Muscle layer of colon (tissue), 2 donors: Measurements from ENCODE around the gene GABRR2.

Experiments used
- H3K27ac ChIP-seq: one replicate; pipeline ENCODE4 v1.7.0; 2013; ENCODE audit warnings: low read depth, mild to moderate bottlenecking, low read length, moderate library complexity
- H3K27me3 ChIP-seq, 2 donors: one replicate each; pipeline ENCODE4 v1.7.0; 2013; ENCODE audit warnings: low read length in 2 of 2, mild to moderate bottlenecking in 2 of 2; ENCODE audit not compliant: insufficient read depth in 2 of 2, control insufficient read depth in 1 of 2
- H3K36me3 ChIP-seq: one replicate; pipeline ENCODE4 v1.7.0; 2013; ENCODE audit warnings: mild to moderate bottlenecking, low read length; ENCODE audit not compliant: insufficient read depth
- H3K4me1 ChIP-seq: one replicate; pipeline ENCODE4 v1.7.0; 2013; ENCODE audit warnings: mild to moderate bottlenecking, low read length; ENCODE audit not compliant: insufficient read depth
- H3K4me3 ChIP-seq, 2 donors: one replicate each; pipeline ENCODE4 v1.7.0; 2013; ENCODE audit warnings: low read length in 2 of 2, low read depth in 1 of 2, mild to moderate bottlenecking in 1 of 2, moderate library complexity in 1 of 2
- H3K9ac ChIP-seq: one replicate; pipeline ENCODE4 v1.7.0; 2013; ENCODE audit warnings: low read length
- H3K9me3 ChIP-seq: one replicate; pipeline ENCODE4 v1.7.0; 2013; ENCODE audit warnings: mild to moderate bottlenecking, low read length
- donor health status: abdominal sarcoma.
- donor health status: Adenocarcinoma of cecum.

The GABRR2 gene

DNA sequence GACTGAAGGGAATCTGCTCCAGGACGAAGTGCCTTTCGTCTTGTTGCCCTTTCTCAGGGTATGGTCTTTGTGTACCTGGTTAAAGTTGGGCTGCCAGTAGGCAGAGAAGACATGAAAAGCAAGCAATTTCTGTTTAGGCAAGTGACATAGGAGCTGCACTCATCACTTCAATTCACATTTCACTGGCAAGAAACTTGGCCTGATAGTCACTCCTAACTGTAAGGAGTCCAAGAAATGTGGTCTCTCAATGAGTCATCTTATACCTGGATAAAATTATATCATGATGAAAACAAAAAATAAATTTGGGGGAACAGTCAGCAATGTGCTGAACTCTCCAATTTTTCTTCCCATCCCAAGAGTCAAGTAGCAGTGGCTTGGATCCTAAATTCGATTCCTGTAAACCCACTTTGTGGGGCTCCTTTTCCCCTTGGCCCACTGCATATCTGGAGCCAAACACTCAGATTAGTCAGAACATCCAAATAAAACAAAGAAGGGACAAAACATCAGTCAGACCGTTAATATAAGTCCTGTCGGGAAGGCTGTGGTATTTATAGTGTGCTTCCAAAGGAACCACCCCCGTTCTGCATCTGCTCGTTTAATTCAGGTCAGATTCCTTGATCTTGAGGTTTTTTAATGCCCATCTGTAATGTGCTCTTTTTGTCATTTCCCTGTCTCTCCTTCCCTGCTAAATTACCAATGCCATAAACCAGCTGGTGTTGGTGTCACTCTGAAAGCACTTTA lies 93.0 kb downstream of the GABRR2 start:
- Histone ChIP-seq H3K4me1 (no peaks in the 10 kb centered on the region), H3K9ac (no peak overlapping the region), H3K27me3 (no peaks in the 10 kb centered on the region), H3K4me3 (no peak overlapping the region), H3K36me3 (no peaks in the 10 kb centered on the region), H3K9me3 (no peaks in the 10 kb centered on the region), H3K27ac (no peak overlapping the region)

DNA sequence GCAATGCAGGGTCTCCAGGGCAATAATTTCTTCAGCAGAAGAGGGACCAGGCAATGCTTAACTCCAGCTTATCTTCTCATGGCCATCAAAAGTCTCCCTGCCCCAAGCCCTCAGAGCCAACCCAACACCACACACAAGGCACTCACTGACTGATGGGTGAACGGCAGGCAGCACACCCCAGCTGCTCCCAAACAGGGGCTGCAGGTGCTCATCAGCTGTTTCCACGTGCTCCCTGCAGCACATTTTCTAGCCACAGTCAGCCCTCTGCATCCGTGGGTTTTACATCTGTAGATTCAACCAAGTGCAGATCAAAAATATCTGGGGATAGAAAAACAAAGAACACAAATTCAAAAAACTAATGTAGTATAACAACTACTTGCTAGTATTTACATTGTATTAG lies 94.0 kb downstream of the GABRR2 start:
- Histone ChIP-seq H3K4me1 (no peaks in the 10 kb centered on the region), H3K27me3 (no peaks in the 10 kb centered on the region), H3K9ac (no peak overlapping the region), H3K9me3 (no peaks in the 10 kb centered on the region), H3K27ac (no peak overlapping the region), H3K4me3 (no peak overlapping the region), H3K36me3 (no peaks in the 10 kb centered on the region)

DNA sequence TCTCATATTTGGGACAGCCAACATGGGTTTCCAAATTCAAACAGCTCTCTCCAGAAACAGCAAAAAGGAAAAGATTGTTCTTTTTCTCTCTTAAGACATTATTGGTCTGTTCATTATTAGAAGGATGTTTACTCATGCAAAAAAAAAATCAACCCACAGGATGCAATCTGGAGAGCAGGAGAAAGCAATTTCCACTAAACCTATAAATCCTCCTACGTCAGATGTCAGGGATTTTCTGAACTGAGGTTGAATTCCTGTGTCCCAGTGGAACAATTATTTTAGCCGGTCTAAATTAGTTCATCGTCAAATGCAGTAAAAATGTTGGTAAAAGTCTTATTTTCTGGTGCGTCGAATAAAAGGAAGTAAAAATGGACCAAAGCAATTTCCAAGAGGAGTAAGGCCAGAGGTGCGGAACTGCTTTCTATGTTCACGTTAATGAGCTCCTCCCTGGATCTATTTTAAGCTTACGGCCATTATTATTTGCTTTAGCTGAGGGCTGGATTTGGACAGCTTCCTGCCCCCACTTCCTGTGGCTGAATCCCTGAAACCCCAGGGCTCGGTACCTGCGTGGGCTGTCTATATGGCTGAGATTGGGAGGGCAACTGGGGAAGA lies 97.7 kb downstream of the GABRR2 start, which contains the start of gene GABRR1:
TSS of gene GABRR1 (minus strand) at position 60 of the 612 bp plus-strand sequence. CDS start at position 24, 36 bp downstream.
- no peak within 1 kb of the TSS for H3K4me3 ChIP-seq
- H3K27ac ChIP-seq: no peak within 1 kb of the TSS
- no peaks in the 10 kb centered on the region for H3K9me3 ChIP-seq
- no peak within 1 kb of the TSS for H3K9ac ChIP-seq
- H3K27me3 ChIP-seq: no peaks in the 10 kb centered on the region
- H3K4me1 ChIP-seq: no peaks in the 10 kb centered on the region
- H3K36me3 ChIP-seq: no peaks in the 10 kb centered on the region

DNA sequence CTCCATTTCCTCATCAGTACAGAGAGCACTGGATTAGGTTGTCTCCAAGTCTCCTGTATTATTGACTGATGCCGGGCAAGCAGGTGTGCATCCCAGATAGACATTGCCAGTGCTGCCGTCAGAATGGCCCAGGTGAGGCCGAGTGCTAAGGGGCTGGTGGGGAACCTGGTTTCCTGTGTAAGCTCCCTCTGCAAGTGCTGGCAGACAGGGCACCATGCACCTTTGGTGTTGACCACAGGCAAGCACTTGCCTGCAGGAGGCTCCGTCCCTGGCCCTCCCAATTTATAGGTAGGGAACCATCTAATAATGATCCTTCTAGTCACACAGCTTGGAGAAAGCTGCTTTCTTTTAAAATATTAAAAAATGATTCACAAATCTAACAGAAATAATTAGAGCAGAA lies 98.7 kb downstream of the GABRR2 start:
- H3K27me3 ChIP-seq: no peaks in the 10 kb centered on the region
- no peaks in the 10 kb centered on the region for H3K9me3 ChIP-seq
- no peak overlapping the region for H3K4me3 ChIP-seq
- H3K27ac ChIP-seq: no peak overlapping the region
- H3K4me1 ChIP-seq: no peaks in the 10 kb centered on the region
- H3K36me3 ChIP-seq: no peaks in the 10 kb centered on the region
- no peak overlapping the region for H3K9ac ChIP-seq

DNA sequence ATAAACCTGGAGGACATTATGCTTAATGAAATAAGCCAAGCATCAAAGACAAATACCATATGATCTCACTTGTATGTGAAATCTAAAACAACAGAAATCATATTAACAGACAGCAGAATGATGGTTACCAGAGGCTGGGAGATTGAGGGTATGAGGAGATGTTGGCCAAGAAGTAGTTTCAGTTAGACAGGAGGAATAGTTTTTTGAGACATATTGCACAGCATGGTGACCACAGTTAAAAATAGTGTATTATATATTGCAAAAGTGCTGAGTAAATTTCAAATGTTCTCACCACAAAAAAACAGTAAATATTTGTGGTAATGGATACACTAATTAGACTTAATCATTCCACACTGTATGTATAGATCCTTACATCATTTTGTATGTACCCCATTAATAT lies 99.7 kb downstream of the GABRR2 start:
- Histone ChIP-seq H3K27me3 (no peaks in the 10 kb centered on the region), H3K36me3 (no peaks in the 10 kb centered on the region), H3K9me3 (no peaks in the 10 kb centered on the region), H3K4me1 (no peaks in the 10 kb centered on the region), H3K27ac (no peak overlapping the region), H3K4me3 (no peak overlapping the region), H3K9ac (no peak overlapping the region)

DNA sequence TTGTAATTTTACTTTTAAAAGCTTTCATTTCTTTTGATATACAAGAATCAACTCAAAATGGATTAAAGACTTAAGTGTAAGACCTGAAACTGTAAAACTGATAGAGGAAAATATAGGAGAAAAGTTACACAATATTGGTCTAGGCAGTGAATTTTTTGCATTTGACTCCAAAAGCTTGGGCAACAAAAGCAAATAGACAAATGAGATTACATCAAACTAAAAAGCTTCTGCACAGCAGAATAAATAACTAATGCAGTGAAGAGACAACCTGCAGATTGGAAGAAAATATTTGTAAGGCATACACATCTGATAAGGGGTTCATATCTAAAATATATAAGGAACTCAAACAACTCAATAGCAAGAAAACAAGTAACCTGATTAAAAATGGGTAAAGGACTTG lies 100.9 kb downstream of the GABRR2 start:
- H3K4me1 ChIP-seq: no peaks in the 10 kb centered on the region
- no peak overlapping the region for H3K4me3 ChIP-seq
- no peak overlapping the region for H3K9ac ChIP-seq
- H3K36me3 ChIP-seq: no peaks in the 10 kb centered on the region
- no peak overlapping the region for H3K27ac ChIP-seq
- H3K27me3 ChIP-seq: no peaks in the 10 kb centered on the region
- no peaks in the 10 kb centered on the region for H3K9me3 ChIP-seq

DNA sequence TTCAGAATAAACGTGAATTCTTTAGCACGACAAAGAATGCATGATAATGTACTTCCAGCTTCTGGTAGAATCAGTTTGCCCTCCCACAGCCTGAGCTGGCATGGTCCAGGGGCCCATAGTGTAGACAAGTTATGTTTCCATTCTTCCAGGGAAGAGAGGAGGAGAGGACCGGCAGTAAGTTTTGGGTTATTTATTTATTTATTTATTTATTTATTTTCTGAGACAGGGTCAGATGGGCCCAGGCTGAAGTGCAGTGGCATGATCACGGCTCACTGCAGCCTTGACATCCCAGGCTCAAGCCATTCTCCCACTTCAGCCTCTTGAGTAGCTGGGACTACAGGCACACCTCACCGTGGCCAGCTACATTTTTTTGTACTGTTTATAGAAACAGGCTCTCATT lies 102.6 kb downstream of the GABRR2 start:
- no peak overlapping the region for H3K9ac ChIP-seq
- H3K4me3 ChIP-seq: no peak overlapping the region
- no peaks in the 10 kb centered on the region for H3K4me1 ChIP-seq

DNA sequence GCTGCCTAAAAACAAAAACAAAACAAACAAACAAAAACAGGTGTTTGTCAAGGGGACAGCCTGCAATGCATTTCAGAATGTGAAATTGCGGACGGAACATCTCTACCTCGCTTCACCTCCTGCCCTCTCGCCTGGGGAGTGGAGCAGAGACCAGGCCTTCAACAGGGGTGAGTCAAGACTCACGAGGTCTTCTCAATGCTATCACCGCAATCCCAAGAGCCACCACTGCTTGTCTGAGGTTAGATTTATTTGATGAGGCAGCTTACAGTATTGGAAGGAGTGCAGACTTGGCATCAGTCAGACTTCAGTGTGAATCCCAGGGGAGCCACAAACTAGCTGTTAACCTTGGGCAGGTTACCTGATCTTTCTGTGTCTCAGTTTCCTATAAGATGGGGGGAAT lies 105.6 kb downstream of the GABRR2 start:
- H3K27ac ChIP-seq: no peak overlapping the region
- H3K4me3 ChIP-seq: no peak overlapping the region
- no peaks in the 10 kb centered on the region for H3K4me1 ChIP-seq
- no peaks in the 10 kb centered on the region for H3K9me3 ChIP-seq
- H3K27me3 ChIP-seq: no peaks in the 10 kb centered on the region
- no peak overlapping the region for H3K9ac ChIP-seq
- H3K36me3 ChIP-seq: no peaks in the 10 kb centered on the region

More for the DNA sequence above, 102.6 kb downstream of the GABRR2 start:
- Histone ChIP-seq H3K36me3 (no peaks in the 10 kb centered on the region), H3K27me3 (no peaks in the 10 kb centered on the region), H3K9me3 (no peaks in the 10 kb centered on the region), H3K27ac (no peak overlapping the region)

DNA sequence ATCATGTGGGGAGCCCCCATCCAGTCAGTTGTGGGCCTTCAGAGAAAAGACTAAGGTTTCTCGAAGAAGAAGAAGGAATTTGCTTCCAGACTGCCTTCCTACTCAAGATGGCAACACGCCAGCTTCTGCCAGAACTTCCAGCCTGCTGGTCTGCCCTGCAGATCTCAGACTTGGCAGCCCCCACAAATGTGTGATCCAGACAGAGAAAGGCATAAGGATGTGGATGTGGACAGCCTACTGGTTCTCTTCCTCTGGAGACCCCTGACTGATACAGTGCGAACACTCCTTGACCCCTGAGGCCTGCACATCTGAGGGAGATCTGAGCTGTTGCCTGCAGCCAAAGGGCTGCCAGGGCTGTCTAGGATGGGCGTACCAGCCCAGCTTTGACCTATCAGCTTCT lies 106.5 kb downstream of the GABRR2 start:
- no peaks in the 10 kb centered on the region for H3K9me3 ChIP-seq
- no peaks in the 10 kb centered on the region for H3K4me1 ChIP-seq
- no peaks in the 10 kb centered on the region for H3K36me3 ChIP-seq
- H3K9ac ChIP-seq: no peak overlapping the region
- H3K27ac ChIP-seq: no peak overlapping the region
- no peak overlapping the region for H3K4me3 ChIP-seq
- H3K27me3 ChIP-seq: no peaks in the 10 kb centered on the region
